Measurements from ENCODE around the gene PEA15. TPM values are rescaled to one million over a fixed set of nuclear protein-coding genes. Genes with fewer than 3 reads are reported as not detected.
A peak's percentile ranks its signal among the peaks of the same experiment; 100 is the strongest.

Gene PEA15
- total and polyA plus RNA-seq, 9 of the 15 experiments (the other 6 are each of a cell fraction or from before 2014, with no cell fraction given): 8.2 to 175 (median 35.4) TPM

GRCh38 chr1:160205242-160206035, at the start of gene PEA15 (continued):
- TF ChIP-seq MNT (conservative IDR thresholded peaks at IDR 0.05): peak in 1 of 2 experiments; percentile 66; a peak in 2 of 4 replicates
- TF ChIP-seq POLR2B (IDR thresholded peaks at IDR 0.05; ENCODE audit: low read depth, partially characterized antibody): peak; percentile 60
- no peak for TF ChIP-seq PHTF2 (CRISPR knock-in tag; IDR thresholded peaks at IDR 0.05)
- TF ChIP-seq CCNT2 (IDR thresholded peaks at IDR 0.05; ENCODE audit: borderline replicate concordance, extremely low read depth, insufficient read length, low read depth, low read length): peak; percentile 43
- TF ChIP-seq HLTF (IDR thresholded peaks at IDR 0.05): peak; percentile 29; the same call in 1 of the 2 replicates
- no peak for TF ChIP-seq NR2C2 (CRISPR knock-in tag; IDR thresholded peaks at IDR 0.05)
- TF ChIP-seq NR2C2 (tag; IDR thresholded peaks at IDR 0.05): no peak
- no peak for TF ChIP-seq PML (IDR thresholded peaks at IDR 0.05; ENCODE audit: low read length)
- no peak for TF ChIP-seq ETS2 (tag; IDR thresholded peaks at IDR 0.05; ENCODE audit: borderline replicate concordance, poor library complexity, severe bottlenecking)
- peak; percentile 92 for TF ChIP-seq ZFX (CRISPR knock-in tag; IDR thresholded peaks at IDR 0.05)
- TF ChIP-seq MLX (CRISPR knock-in tag; conservative IDR thresholded peaks at IDR 0.05): no peak
- TF ChIP-seq PRMT5 (CRISPR knock-in tag; IDR thresholded peaks at IDR 0.05): 0 out of 2 replicates have a peak, but pooled peaks have one; percentile 61
- no peak for TF ChIP-seq PBX2 (CRISPR knock-in tag; IDR thresholded peaks at IDR 0.05; ENCODE audit: low read depth)
- no peak for TF ChIP-seq PBX2 (tag; conservative IDR thresholded peaks at IDR 0.05; ENCODE audit: low read depth)
- TF ChIP-seq E2F3 (CRISPR knock-in tag; IDR thresholded peaks at IDR 0.05): peak; percentile 61; the same call in 1 of the 2 replicates
- TF ChIP-seq IRF9 (tag; IDR thresholded peaks at IDR 0.05): no peak
- TF ChIP-seq ZNF395 (CRISPR knock-in tag; IDR thresholded peaks at IDR 0.05): 0 out of 2 replicates have a peak, but pooled peaks have one; percentile 25
- peak; percentile 63 for TF ChIP-seq ATF7 (IDR thresholded peaks at IDR 0.05)
- peak; percentile 59 for TF ChIP-seq CREM (IDR thresholded peaks at IDR 0.05; ENCODE audit: low read depth)
